Hepatocyte (in vitro differentiated cells): Measurements from ENCODE around the gene ARMH3.

ENCODE experiments used
- EZH2phosphoT487 ChIP-seq: fragments of 200-600 bp; sonication (generic); IDR thresholded peaks from one replicate; pipeline ENCODE4 v1.6.1; 2018; ENCODE audit warnings: antibody characterized with exemption, mild to moderate bottlenecking, low read depth, moderate library complexity; ENCODE audit not compliant: unreplicated experiment, severe bottlenecking
- TF ChIP-seq, protein P1 (sequence below): fragments of 200-600 bp; sonication (generic); IDR thresholded peaks from 2 replicates; pipeline ENCODE4 v1.5.1; 2016; ENCODE audit warnings: antibody characterized with exemption, mild to moderate bottlenecking; ENCODE audit not compliant: poor library complexity

DNA sequence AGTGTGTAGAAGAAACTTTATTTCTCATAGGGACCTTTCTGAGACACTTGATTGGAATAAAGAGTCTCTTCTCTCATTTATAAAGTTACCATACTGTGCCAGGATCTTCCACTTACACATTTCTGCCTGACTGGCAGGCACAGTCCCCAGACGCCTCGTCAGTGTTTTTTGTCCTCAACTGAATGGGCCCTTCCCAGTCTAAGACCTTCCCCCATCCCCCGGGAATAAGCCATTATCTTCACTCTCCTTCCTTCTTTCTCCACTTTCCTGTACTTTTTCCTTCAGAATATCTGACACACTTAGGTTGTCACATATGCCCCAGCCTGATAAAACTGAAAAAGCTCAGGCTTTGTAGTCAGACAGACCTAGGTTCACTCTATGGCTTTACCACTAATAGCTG lies 177.1 kb downstream of the ARMH3 start:
- TF ChIP-seq EZH2phosphoT487: no peak
- TF ChIP-seq, protein P1, sequence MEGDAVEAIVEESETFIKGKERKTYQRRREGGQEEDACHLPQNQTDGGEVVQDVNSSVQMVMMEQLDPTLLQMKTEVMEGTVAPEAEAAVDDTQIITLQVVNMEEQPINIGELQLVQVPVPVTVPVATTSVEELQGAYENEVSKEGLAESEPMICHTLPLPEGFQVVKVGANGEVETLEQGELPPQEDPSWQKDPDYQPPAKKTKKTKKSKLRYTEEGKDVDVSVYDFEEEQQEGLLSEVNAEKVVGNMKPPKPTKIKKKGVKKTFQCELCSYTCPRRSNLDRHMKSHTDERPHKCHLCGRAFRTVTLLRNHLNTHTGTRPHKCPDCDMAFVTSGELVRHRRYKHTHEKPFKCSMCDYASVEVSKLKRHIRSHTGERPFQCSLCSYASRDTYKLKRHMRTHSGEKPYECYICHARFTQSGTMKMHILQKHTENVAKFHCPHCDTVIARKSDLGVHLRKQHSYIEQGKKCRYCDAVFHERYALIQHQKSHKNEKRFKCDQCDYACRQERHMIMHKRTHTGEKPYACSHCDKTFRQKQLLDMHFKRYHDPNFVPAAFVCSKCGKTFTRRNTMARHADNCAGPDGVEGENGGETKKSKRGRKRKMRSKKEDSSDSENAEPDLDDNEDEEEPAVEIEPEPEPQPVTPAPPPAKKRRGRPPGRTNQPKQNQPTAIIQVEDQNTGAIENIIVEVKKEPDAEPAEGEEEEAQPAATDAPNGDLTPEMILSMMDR: no peak
